Colonic mucosa (tissue), 4 donors: ENCODE results near the gene JPH3. TPM values are rescaled to one million over a fixed set of nuclear protein-coding genes. Genes with fewer than 3 reads are reported as not detected.

Experiments used
- DNase-seq: peaks from one replicate; pipeline ENCODE4 v3.0.0-alpha.2; 2020
- H3K27ac ChIP-seq: fragments of 200-600 bp; one replicate; pipeline ENCODE4 v1.8.0; 2021
- H3K27me3 ChIP-seq: fragments of 200-600 bp; one replicate; pipeline ENCODE4 v1.8.0; 2021
- H3K36me3 ChIP-seq: fragments of 200-600 bp; one replicate; pipeline ENCODE4 v1.8.0; 2021
- H3K4me1 ChIP-seq: fragments of 200-600 bp; one replicate; pipeline ENCODE4 v1.8.0; 2021; ENCODE audit warnings: mild to moderate bottlenecking
- H3K4me3 ChIP-seq: fragments of 200-600 bp; one replicate; pipeline ENCODE4 v1.8.0; 2021
- H3K9ac ChIP-seq, 2 donors: one replicate each; pipeline ENCODE4 v1.7.0; 2013; ENCODE audit warnings: control low read depth in 2 of 2, low read depth in 2 of 2, low read length in 2 of 2
- H3K9me3 ChIP-seq: fragments of 200-600 bp; one replicate; pipeline ENCODE4 v1.8.0; 2021
- intact Hi-C: fragments of 100-400 bp; cut with DNase I; formaldehyde crosslinking; loops from one replicate; pipeline ENCODE4 v1.14.1; 2022
- total RNA-seq, 2 donors: library from RNA; stranded (reverse); fragmentation: NEBNext Ultra II Directional in 1 of 2; extraction: Animal tissue kit (Norgen Biotek cat#: 25700) in 1 of 2; gene quantifications; one replicate each; pipeline ENCODE4 v1.2.1, GENCODE V29; 2021
- TF ChIP-seq, protein P1 (sequence below): fragments of 200-600 bp; IDR thresholded peaks from one replicate; pipeline ENCODE4 v1.8.0; 2022; ENCODE audit warnings: antibody characterized with exemption, mild to moderate bottlenecking
- donor health status: healthy.
- donor health status: DM: no; HTN: no; CAD: no.
- donor health status: DM: no; HTN: no; CAD: no.

The JPH3 gene
- total RNA-seq, 2 donors from 2014 or later: 0.15 to 0.42 TPM

DNA sequence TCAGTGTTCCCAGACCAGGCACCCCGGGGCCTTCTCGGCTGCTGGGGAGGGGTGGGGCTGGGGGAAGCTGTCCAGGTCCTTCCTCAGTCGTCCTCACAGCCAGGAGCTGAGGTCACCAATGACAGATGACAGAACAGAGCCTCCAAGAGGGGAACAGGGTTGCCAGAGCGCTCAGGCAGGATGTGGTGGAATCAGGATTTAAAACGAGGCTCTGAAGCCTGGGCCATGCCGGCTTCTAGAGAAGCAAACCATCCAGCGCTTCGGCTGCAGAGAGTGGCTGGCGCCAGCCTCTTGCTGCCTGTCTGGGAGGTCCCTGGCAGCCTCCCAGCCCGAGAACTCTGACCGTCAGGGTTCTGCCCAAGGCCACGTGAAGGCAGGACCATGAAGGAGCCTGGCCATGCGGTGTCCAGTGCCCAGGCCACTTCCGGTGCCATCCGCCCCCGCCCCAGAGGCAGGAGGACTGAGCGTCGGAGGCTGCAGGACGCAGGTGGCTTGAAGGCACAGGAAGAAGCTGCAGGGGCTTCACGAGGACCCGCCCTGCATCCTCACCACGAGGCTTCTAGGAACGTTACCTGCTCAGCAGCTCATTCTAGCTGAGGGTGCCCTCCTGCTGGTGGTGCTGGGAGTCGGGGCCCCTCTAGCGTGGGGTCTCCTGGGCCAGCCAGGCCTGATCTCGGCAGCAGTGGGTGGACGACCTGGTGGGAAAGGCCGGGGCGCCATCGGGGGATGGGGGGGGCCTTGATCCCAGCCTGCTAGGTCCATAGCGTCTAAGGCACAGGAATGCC is 85.0 kb downstream of the JPH3 start:
- H3K9me3 ChIP-seq: no peaks in the 10 kb centered on the region
- no peak for DNase-seq
- no peak overlapping the region for H3K9ac ChIP-seq
- H3K27ac ChIP-seq: no peak overlapping the region
- H3K27me3 ChIP-seq: no peaks in the 10 kb centered on the region
- TF ChIP-seq, protein P1, sequence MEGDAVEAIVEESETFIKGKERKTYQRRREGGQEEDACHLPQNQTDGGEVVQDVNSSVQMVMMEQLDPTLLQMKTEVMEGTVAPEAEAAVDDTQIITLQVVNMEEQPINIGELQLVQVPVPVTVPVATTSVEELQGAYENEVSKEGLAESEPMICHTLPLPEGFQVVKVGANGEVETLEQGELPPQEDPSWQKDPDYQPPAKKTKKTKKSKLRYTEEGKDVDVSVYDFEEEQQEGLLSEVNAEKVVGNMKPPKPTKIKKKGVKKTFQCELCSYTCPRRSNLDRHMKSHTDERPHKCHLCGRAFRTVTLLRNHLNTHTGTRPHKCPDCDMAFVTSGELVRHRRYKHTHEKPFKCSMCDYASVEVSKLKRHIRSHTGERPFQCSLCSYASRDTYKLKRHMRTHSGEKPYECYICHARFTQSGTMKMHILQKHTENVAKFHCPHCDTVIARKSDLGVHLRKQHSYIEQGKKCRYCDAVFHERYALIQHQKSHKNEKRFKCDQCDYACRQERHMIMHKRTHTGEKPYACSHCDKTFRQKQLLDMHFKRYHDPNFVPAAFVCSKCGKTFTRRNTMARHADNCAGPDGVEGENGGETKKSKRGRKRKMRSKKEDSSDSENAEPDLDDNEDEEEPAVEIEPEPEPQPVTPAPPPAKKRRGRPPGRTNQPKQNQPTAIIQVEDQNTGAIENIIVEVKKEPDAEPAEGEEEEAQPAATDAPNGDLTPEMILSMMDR: no peak
- no peak overlapping the region for H3K4me3 ChIP-seq
- H3K4me1 ChIP-seq: no peaks in the 10 kb centered on the region
- intact Hi-C loops: no loop called here
- H3K36me3 ChIP-seq: no peaks in the 10 kb centered on the region

DNA sequence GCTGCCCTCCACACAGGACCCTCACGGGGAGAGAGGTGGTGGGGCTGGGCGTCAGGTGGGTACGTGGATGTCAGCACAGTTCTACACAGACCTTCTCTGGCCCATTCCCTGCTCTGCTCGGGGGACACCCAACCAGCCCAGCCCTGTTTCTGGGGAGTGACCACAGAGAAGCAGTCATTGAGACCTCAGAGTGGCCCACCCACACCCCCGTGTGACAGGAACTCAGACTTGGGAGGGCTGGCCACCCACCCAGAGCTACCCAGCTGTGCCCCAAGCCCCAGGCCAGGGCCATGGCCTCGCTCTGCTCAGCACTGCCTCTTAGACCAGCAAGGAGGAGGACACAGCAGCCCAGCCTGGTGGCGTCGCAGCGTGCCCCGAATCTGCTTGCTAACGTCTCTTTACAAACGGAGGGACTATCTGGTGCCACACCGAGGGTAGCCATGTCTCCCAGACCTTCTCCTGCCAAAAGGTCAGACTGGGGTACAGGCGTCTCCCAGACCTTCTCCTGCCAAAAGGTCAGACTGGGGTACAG is 85.8 kb downstream of the JPH3 start:
- Histone ChIP-seq H3K4me1 (no peaks in the 10 kb centered on the region), H3K9ac (no peak overlapping the region), H3K36me3 (no peaks in the 10 kb centered on the region), H3K27ac (no peak overlapping the region), H3K27me3 (no peaks in the 10 kb centered on the region), H3K9me3 (no peaks in the 10 kb centered on the region), H3K4me3 (no peak overlapping the region)
- no peak for DNase-seq
- TF ChIP-seq, protein P1: no peak
- intact Hi-C loops: no loop called here

DNA sequence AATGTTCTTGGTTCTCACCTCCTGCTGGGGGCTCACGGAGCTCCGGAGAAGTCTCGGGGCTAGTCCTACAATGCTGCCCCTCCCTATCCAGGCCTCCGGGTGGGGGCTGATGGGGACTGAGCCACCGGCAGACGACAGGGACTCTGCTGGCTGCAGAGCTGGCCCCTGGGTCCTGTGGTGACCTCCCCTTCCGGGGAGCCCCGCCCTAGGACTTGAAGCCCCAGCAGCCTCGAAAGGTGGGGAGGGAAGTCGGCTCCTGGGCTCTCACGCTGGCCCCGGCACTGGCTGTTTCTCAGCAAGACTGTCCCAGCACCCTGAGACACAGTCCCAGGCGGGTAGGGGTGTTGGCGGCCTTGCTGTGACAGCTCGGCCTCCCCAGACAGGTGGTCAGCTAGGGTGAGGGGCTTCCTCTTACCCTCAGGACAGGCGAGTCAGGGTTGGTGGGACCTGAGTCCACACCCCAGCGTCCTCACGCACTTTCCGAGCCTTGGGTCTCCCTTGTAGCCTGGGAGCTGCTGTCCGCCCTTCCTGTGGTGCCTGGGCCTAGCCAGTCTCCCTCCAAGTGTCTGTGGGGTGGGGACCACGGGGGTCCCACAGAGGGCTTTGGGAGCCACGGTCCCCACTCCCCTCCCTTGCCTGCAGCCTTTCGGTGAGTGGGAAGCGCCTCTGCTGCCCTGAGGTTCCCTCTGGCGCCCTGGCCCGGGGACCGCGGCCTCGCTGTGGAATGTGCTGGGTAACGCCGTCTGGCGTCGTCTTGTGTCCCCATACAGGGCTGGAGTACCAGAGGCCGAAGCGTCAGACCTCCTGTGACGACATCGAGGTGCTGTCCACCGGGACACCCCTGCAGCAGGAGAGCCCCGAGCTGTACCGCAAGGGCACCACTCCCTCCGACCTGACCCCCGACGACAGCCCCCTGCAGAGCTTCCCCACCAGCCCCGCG is 86.8 kb downstream of the JPH3 start:
- H3K9me3 ChIP-seq: no peaks in the 10 kb centered on the region
- no peak overlapping the region for H3K4me3 ChIP-seq
- intact Hi-C loops: no loop called here
- no peaks in the 10 kb centered on the region for H3K4me1 ChIP-seq
- no peaks in the 10 kb centered on the region for H3K27me3 ChIP-seq
- no peak for DNase-seq
- TF ChIP-seq, protein P1: no peak
- no peak overlapping the region for H3K27ac ChIP-seq
- no peaks in the 10 kb centered on the region for H3K36me3 ChIP-seq
- H3K9ac ChIP-seq: no peak overlapping the region

DNA sequence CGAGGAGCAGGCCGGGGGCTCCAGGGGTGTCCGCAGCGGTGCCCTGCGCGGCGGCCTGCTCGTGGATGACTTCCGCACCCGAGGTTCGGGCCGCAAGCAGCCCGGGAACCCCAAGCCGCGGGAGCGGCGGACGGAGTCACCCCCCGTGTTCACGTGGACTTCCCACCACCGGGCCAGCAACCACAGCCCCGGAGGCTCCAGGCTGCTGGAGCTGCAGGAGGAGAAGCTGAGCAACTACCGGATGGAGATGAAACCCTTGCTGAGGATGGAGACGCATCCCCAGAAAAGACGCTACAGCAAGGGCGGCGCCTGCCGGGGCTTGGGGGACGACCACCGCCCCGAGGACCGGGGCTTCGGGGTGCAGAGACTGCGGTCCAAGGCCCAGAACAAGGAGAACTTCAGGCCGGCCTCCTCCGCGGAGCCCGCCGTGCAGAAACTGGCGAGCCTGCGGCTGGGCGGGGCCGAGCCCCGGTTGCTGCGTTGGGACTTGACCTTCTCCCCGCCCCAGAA is 87.7 kb downstream of the JPH3 start:
- no peak for DNase-seq
- intact Hi-C loops: no loop called here
- H3K27me3 ChIP-seq: no peaks in the 10 kb centered on the region
- no peaks in the 10 kb centered on the region for H3K9me3 ChIP-seq
- no peak overlapping the region for H3K4me3 ChIP-seq
- no peak overlapping the region for H3K9ac ChIP-seq
- H3K4me1 ChIP-seq: no peaks in the 10 kb centered on the region
- TF ChIP-seq, protein P1: no peak
- H3K27ac ChIP-seq: no peak overlapping the region
- H3K36me3 ChIP-seq: no peaks in the 10 kb centered on the region

DNA sequence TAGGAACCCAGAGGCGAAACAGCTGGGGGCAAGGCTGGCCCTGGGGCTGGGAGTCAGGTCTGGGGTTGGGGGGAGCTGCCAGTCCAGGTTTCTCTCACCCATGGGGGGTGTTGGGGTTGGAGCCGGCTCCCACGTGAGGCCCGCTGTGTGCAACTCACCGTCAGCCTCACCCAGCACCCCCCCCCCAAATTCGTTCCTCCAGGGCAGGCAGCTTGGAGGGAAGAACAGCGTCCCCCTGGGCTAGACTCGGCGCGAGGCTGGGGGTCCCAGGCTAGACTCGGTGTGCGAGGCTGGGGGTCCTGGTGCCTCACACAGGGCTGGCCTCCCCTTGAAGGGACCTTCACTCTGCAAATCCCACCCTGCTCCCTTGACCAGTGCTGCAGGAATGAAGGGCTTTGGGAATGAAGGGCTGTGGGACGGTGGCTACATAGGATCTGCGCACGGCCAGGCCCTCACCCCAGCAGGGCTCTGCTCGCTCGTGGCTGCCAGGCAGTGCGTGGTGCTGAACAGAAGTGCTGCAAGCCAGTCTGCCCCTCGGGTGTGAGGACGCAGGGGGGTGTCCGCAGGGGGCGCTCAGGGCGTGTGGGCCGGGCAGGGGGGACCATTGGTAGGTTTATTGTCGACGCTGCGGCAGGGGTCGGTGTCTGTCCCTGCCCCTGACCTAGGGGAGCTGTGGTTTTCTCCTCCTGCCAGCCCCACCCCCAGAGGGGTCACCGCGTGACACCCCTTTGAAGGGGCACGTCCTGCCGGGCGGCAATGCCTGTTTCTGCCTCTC is 88.8 kb downstream of the JPH3 start:
- Histone ChIP-seq H3K27ac (no peak overlapping the region), H3K9ac (no peak overlapping the region), H3K36me3 (no peaks in the 10 kb centered on the region), H3K9me3 (no peaks in the 10 kb centered on the region), H3K4me1 (no peaks in the 10 kb centered on the region), H3K4me3 (no peak overlapping the region), H3K27me3 (no peaks in the 10 kb centered on the region)
- TF ChIP-seq, protein P1: no peak
- intact Hi-C loops: no loop called here
- DNase-seq: no peak
